ENCODE results near the gene BCAS3. TPM values are rescaled to one million over a fixed set of nuclear protein-coding genes. Genes with fewer than 3 reads are reported as not detected.

BCAS3 gene
- total and polyA plus RNA-seq, 4 donors: 5.8 to 24.6 (median 10.1) TPM

- Histone ChIP-seq H3K4me3 (ENCODE audit: low read depth in 1 of 3, low read length in 3 of 3) (no peak overlapping the region), H3K9me3 (ENCODE audit: control insufficient read depth in 4 of 4, low read length in 3 of 4) (no peaks in the 10 kb centered on the region), H3K27me3 (ENCODE audit: control insufficient read depth in 4 of 4, insufficient read depth in 4 of 4, low read length in 3 of 4) (no peaks in the 10 kb centered on the region), H3K36me3 (ENCODE audit: control insufficient read depth in 4 of 4, insufficient read depth in 3 of 4, low read depth in 1 of 4, low read length in 3 of 4) (no peaks in the 10 kb centered on the region), H3K9ac (ENCODE audit: low read depth in 1 of 2, low read length in 2 of 2) (no peak overlapping the region), H3K4me1 (ENCODE audit: control insufficient read depth in 4 of 4, insufficient read depth in 4 of 4, low read length in 3 of 4) (no peaks in the 10 kb centered on the region), H3K27ac (ENCODE audit: low read depth in 1 of 2, low read length in 2 of 2) (no peak overlapping the region)
- 83% methylated on average over 10 of the region's 10 CpGs for WGBS
- TF ChIP-seq ZBTB33 (IDR thresholded peaks at IDR 0.05) (no peak), FOXA2 (IDR thresholded peaks at IDR 0.05) (no peak), CTCF (IDR thresholded peaks at IDR 0.05; ENCODE audit: low read depth, low read length, missing input control) (no peak), HNF4G (IDR thresholded peaks at IDR 0.05) (no peak), SP1 (IDR thresholded peaks at IDR 0.05) (no peak), FOXA1 (IDR thresholded peaks at IDR 0.05) (no peak), REST (IDR thresholded peaks at IDR 0.05) (no peak), YY1 (IDR thresholded peaks at IDR 0.05) (no peak)
- no peak for DNase-seq (ENCODE audit: low spot score)
Measured at GRCh38 chr17:61289408-61290385, 612.0 kb downstream of the BCAS3 start.

- 75% methylated on average over 10 of the region's 10 CpGs for WGBS
- Histone ChIP-seq H3K9ac (ENCODE audit: low read depth in 1 of 2, low read length in 2 of 2) (no peak overlapping the region), H3K27ac (ENCODE audit: low read depth in 1 of 2, low read length in 2 of 2) (no peak overlapping the region), H3K27me3 (ENCODE audit: control insufficient read depth in 4 of 4, insufficient read depth in 4 of 4, low read length in 3 of 4) (no peaks in the 10 kb centered on the region), H3K4me3 (ENCODE audit: low read depth in 1 of 3, low read length in 3 of 3) (no peak overlapping the region), H3K36me3 (ENCODE audit: control insufficient read depth in 4 of 4, insufficient read depth in 3 of 4, low read depth in 1 of 4, low read length in 3 of 4) (no peaks in the 10 kb centered on the region), H3K4me1 (ENCODE audit: control insufficient read depth in 4 of 4, insufficient read depth in 4 of 4, low read length in 3 of 4) (no peaks in the 10 kb centered on the region), H3K9me3 (ENCODE audit: control insufficient read depth in 4 of 4, low read length in 3 of 4) (no peaks in the 10 kb centered on the region)
- no peak for DNase-seq (ENCODE audit: low spot score)
- TF ChIP-seq RAD21 (IDR thresholded peaks at IDR 0.05): no peak
- TF ChIP-seq RXRA (IDR thresholded peaks at IDR 0.05): no peak
- TF ChIP-seq ZBTB33 (IDR thresholded peaks at IDR 0.05): no peak
- TF ChIP-seq MAX (IDR thresholded peaks at IDR 0.05): no peak
- no peak for TF ChIP-seq HNF4G (IDR thresholded peaks at IDR 0.05)
- TF ChIP-seq ATF3 (IDR thresholded peaks at IDR 0.05): no peak
- no peak for TF ChIP-seq TAF1 (conservative IDR thresholded peaks at IDR 0.05)
- TF ChIP-seq FOXA1 (IDR thresholded peaks at IDR 0.05): no peak
- no peak for TF ChIP-seq FOXA2 (IDR thresholded peaks at IDR 0.05)
- TF ChIP-seq CTCF (IDR thresholded peaks at IDR 0.05; ENCODE audit: low read depth, low read length, missing input control): no peak
Measured at GRCh38 chr17:61291451-61292285, 614.0 kb downstream of the BCAS3 start.
